ENCODE results near the gene TMEM238. TPM values are rescaled to one million over a fixed set of nuclear protein-coding genes. Genes with fewer than 3 reads are reported as not detected.

The TMEM238 gene
- total RNA-seq, 1 donor from 2014 or later: not detected

DNA sequence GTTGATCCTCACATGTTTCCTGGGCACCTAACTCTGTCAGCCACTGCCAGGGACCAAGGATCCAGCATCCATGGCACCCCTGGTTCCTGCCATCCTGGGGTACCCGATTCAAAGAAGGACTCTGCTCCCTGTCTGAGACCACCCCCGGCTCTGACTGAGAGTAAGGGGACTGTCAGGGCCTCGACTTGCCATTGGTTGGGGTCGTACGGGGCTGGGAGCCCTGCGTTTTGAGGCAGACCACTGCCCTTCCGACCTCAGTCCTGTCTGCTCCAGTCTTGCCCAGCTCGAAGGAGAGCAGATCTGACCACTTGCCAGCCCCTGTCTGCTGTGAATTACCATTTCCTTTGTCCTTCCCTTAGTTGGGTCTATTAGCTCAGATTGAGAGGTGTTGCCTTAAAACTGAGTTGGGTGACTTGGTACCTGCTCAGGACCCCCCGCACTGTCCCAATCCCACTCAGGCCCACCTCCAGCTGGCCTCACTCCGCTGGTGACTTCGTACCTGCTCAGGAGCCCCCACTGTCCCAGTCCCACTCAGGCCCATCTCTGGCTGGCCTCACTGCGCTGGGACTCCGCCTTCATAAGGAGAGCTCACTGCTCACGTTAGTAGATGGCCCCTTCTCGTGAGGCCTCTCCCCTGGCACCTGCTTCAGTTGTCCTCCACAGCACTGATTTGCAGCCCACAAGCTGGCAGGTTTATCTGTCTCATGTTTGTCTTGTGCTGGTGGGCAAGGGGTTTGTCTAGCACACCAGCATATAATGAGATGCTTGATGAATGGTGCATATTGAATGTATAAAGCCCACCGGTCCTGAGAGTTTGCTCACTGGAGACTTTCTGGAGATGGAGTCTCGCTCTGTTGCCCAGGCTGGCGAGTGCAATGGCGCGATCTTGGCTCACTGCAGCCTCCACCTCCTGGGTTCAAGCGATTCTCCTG, 5.6 kb upstream of the TMEM238 start:
- Histone ChIP-seq H3K27me3 (no peaks in the 10 kb centered on the region), H3K4me3 (no peak overlapping the region), H3K36me3 (peaks cover 32 to 43% of the 10 kb centered on the region in 2 donors), H3K27ac (no peak overlapping the region), H3K4me1 (peaks cover 11 to 29% of the 10 kb centered on the region in 2 donors), H3K9me3 (no peaks in the 10 kb centered on the region)
- TF ChIP-seq, protein P1, sequence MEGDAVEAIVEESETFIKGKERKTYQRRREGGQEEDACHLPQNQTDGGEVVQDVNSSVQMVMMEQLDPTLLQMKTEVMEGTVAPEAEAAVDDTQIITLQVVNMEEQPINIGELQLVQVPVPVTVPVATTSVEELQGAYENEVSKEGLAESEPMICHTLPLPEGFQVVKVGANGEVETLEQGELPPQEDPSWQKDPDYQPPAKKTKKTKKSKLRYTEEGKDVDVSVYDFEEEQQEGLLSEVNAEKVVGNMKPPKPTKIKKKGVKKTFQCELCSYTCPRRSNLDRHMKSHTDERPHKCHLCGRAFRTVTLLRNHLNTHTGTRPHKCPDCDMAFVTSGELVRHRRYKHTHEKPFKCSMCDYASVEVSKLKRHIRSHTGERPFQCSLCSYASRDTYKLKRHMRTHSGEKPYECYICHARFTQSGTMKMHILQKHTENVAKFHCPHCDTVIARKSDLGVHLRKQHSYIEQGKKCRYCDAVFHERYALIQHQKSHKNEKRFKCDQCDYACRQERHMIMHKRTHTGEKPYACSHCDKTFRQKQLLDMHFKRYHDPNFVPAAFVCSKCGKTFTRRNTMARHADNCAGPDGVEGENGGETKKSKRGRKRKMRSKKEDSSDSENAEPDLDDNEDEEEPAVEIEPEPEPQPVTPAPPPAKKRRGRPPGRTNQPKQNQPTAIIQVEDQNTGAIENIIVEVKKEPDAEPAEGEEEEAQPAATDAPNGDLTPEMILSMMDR (IDR thresholded peaks at IDR 0.05): no peak
- DNase-seq (ENCODE audit: low spot score in 2 of 2): no peak
- intact Hi-C loops (cut with DNase I): loop anchor here (5.0 to 10.0 kb wide), 2 partner anchors 195 to 258 kb away; partner anchors contain the start of genes CCDC106 and ZNF579

DNA sequence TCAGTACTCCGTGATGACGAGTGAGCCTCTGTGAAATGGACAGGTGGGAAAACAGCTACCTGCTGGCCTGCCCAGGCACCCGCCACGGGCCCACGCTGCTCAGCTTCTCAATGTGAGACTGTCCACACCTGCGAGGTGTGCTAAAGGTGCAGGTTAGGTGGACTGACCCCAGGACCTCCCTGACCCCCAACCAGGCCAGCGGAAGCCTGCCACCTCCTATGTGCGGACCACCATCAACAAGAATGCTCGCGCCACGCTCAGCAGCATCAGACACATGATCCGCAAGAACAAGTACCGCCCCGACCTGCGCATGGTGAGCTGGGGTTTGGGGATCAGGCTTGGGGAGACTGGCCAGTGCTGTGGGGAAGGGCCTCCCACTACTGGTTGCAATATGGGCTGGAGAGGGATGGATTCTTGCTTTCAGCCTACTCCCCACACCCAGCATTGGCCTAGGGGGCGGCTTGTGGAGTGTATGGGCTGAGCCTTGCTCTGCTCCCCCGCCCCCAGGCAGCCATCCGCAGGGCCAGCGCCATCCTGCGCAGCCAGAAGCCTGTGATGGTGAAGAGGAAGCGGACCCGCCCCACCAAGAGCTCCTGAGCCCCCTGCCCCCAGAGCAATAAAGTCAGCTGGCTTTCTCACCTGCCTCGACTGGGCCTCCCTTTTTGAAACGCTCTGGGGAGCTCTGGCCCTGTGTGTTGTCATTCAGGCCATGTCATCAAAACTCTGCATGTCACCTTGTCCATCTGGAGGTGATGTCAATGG, 3.8 kb upstream of the TMEM238 start:
- TF ChIP-seq, protein P1 (IDR thresholded peaks at IDR 0.05): no peak
- Histone ChIP-seq H3K4me3 (peak overlapping the region; percentile 68 to 91), H3K27me3 (no peaks in the 10 kb centered on the region), H3K9me3 (no peaks in the 10 kb centered on the region), H3K36me3 (peaks cover 32 to 43% of the 10 kb centered on the region in 2 donors), H3K27ac (no peak overlapping the region), H3K4me1 (peaks cover 11 to 39% of the 10 kb centered on the region in 2 donors)
- no peak for DNase-seq (ENCODE audit: low spot score in 2 of 2)
- intact Hi-C loops (cut with DNase I): loop anchor here (5.0 to 10.0 kb wide), 2 partner anchors 197 to 259 kb away; partner anchors contain the start of genes CCDC106 and ZNF579

DNA sequence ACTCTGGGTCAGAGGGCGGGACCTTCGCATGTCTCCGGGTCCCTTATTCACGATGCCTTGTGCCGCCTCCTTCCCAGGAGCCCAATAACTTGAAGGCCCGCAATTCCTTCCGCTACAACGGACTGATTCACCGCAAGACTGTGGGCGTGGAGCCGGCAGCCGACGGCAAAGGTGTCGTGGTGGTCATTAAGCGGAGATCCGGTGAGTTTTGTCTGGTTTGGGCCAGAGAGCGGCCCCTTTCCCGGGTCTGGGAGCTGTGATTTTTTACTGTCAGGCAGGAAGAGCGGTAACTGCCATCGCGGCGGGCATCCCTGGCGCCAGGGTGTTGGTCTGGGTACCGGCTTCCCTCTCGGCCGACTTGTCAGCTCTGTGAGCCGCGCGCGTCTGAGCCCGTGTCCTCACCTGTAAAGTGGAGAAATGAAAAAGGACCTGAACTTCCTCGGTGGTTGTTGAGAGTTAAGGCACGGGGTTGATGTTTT, 2.4 kb upstream of the TMEM238 start:
- H3K4me1 ChIP-seq: peaks cover 11 to 39% of the 10 kb centered on the region in 2 donors
- H3K4me3 ChIP-seq: peak overlapping the region; percentile 68 to 91
- TF ChIP-seq, protein P1 (IDR thresholded peaks at IDR 0.05): no peak
- H3K36me3 ChIP-seq: peaks cover 32 to 35% of the 10 kb centered on the region in 2 donors
- H3K9me3 ChIP-seq: no peaks in the 10 kb centered on the region
- H3K27me3 ChIP-seq: no peaks in the 10 kb centered on the region
- no peak for DNase-seq (ENCODE audit: low spot score in 2 of 2)
- intact Hi-C loops (cut with DNase I): loop anchor here (1.0 to 10.0 kb wide), 3 partner anchors 21 to 261 kb away; partner anchors contain the start of genes CCDC106, UBE2S and ZNF579
- H3K27ac ChIP-seq: peak overlapping the region; percentile 53 to 93

DNA sequence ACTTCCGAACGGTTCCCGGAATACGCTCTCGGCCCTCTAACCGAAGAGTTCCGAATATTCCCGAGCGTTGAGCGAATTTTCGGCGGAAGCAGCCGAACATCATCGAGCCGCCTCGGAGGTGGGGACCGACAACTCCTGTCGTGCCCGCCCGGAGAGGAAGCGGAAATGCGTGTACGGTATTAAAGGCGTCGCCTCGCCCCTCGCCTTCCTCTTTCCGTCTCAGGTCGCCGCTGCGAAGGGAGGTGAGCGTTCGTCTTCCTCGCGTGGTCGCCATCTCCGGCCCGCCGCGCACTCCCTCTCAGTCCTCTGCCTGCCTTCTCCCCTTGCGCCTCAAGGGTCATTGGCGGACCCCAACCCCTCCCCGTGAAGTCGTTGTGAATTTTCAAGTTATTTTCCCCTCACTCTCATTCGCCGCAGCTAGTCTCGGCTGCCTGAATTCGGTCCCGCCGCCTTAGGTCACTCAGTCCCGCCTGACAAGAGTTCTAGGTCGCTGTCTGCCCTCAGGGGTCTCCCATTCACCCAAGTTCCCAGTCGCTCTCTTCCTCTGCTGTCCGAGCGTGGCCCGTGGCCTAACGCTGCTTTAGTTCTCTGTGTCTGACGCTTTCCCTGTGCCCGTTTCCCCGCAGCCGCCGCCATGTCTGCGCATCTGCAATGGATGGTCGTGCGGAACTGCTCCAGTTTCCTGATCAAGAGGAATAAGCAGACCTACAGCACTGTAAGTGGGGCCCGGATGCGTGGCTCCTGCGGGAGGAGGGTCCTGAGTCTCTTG, 1.8 kb upstream of the TMEM238 start, which contains the start of gene RPL28:
RPL28 (plus strand) TSS at position 209 of the 769 bp plus-strand sequence; CDS start at position 635, 426 bp downstream.
- Histone ChIP-seq H3K4me1 (peaks cover 11 to 39% of the 10 kb centered on the region in 2 donors), H3K9me3 (no peaks in the 10 kb centered on the region), H3K27ac (peak within 1 kb of the TSS; percentile 92 to 93), H3K36me3 (peaks cover 28 to 32% of the 10 kb centered on the region in 2 donors), H3K27me3 (no peaks in the 10 kb centered on the region), H3K4me3 (peak within 1 kb of the TSS; percentile 68 to 91)
- DNase-seq (ENCODE audit: low spot score in 2 of 2): peak; percentile 92 to 99
- TF ChIP-seq, protein P1 (IDR thresholded peaks at IDR 0.05): no peak
- intact Hi-C loops (cut with DNase I): loop anchor here (1.0 to 10.0 kb wide), 8 partner anchors 21 to 261 kb away; partner anchors contain the start of genes CCDC106, HSPBP1, ISOC2 and KMT5C

Measured in ascending aorta (tissue), 2 donors.